ENCODE results near the gene KPNA1.

DNA sequence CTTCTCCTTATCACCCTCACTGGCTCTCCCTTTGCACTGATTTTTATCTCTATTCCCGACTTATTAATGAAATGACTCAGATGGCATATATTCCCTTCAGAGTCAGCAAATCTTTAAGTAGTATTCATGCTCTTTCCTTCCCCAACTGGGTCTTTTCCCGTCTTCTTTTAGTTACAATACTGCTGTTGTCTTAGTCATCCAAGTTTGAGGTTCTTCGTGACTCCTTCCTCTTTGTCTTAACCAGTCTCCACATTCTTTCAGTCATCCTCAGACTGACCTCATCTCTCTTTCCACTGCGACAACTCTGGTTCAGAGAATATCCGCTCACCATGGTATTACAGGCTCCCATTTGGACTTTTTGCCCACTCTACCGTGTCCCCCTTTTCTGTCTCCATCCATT lies 111.2 kb downstream of the KPNA1 start:
- TF ChIP-seq EZH2 (IDR thresholded peaks at IDR 0.05; ENCODE audit: insufficient read depth, poor library complexity, severe bottlenecking) = no peak
- no peak for TF ChIP-seq EZH2phosphoT487 (IDR thresholded peaks at IDR 0.05; ENCODE audit: insufficient read depth, low read depth)

Measured in GM23248 (cell line).